ENCODE measurements around the gene HBM.
"Not testable (repeated sequence)": the region's sequence is repeated elsewhere in the genome, so short reads cannot be mapped to it uniquely, and the experiment has no call there.

The HBM gene

GRCh38 chr16:165539-166374 is at the start of gene HBM:
Gene HBM (plus strand): TSS chr16:165978. CDS start chr16:165998, 20 bp downstream.
- DNase-seq, result no peak

GRCh38 chr16:116015-116414 is 49.8 kb upstream of the HBM start:
- DNase-seq, result no peak

- peak; percentile 63 for DNase-seq
Observed at GRCh38 chr16:117379-118365, 48.1 kb upstream of the HBM start.

GRCh38 chr16:118857-119256 is 46.9 kb upstream of the HBM start:
- no peak for DNase-seq

- no peak for DNase-seq
Observed at GRCh38 chr16:119295-119694, 46.5 kb upstream of the HBM start.

GRCh38 chr16:119835-120491 is 45.8 kb upstream of the HBM start:
- no peak for DNase-seq

- no peak for DNase-seq
Observed at GRCh38 chr16:120756-121155, 45.0 kb upstream of the HBM start.

GRCh38 chr16:122361-122760 is 43.4 kb upstream of the HBM start:
- no peak for DNase-seq

- DNase-seq, result not testable (repeated sequence)
Observed at GRCh38 chr16:123558-124350, 42.0 kb upstream of the HBM start.

GRCh38 chr16:125011-125410 is 40.8 kb upstream of the HBM start:
- DNase-seq, result no peak

- no peak for DNase-seq
Observed at GRCh38 chr16:129075-129474, 36.7 kb upstream of the HBM start.

GRCh38 chr16:130533-131173 is 35.1 kb upstream of the HBM start:
- no peak for DNase-seq

- DNase-seq, result no peak
Observed at GRCh38 chr16:132120-132519, 33.7 kb upstream of the HBM start.

GRCh38 chr16:133716-134115 is 32.1 kb upstream of the HBM start:
- no peak for DNase-seq

GRCh38 chr16:138049-138417 is 27.7 kb upstream of the HBM start:
- DNase-seq, result peak; percentile 22

- no peak for DNase-seq
Observed at GRCh38 chr16:140175-140857, 25.5 kb upstream of the HBM start.

GRCh38 chr16:142405-142967 is 23.3 kb upstream of the HBM start:
- DNase-seq, result no peak

GRCh38 chr16:143047-143446 is 22.7 kb upstream of the HBM start:
- no peak for DNase-seq

- no peak for DNase-seq
Observed at GRCh38 chr16:143456-143855, 22.3 kb upstream of the HBM start.

- no peak for DNase-seq
Observed at GRCh38 chr16:144797-145252, 21.0 kb upstream of the HBM start.

GRCh38 chr16:146646-147045 is 19.1 kb upstream of the HBM start:
- no peak for DNase-seq

Measured in activated CD4-positive, alpha-beta T cell treated with anti-CD3 and anti-CD28 coated beads, Interleukin-10, Interleukin-2, amounts not matched to agents 100 ng/mL and 50 ng/mL, durations not matched to agents 16 hours and 8 hours (primary cell).